ENCODE results near the gene NPM1.

DNA sequence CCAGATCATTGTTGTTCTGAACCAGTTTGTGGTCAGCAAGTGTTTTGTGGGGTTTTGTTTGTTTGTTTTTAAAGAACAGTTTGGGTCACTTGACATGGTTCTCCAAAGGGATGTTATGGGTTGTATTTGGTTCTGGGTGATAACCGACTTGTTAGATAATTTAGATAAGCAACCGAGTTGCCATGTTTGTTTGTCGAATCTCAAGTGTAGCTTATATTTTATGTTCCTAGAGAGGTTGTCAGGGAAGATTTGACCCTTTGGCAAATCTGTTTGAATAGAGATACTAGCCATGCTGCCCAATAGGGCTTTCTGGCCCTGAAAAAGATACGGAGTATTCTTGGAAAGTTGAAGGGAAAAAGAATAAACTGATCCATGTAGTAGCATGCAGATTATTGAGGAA, 19.6 kb downstream of the NPM1 start:
- TF ChIP-seq, protein P1, sequence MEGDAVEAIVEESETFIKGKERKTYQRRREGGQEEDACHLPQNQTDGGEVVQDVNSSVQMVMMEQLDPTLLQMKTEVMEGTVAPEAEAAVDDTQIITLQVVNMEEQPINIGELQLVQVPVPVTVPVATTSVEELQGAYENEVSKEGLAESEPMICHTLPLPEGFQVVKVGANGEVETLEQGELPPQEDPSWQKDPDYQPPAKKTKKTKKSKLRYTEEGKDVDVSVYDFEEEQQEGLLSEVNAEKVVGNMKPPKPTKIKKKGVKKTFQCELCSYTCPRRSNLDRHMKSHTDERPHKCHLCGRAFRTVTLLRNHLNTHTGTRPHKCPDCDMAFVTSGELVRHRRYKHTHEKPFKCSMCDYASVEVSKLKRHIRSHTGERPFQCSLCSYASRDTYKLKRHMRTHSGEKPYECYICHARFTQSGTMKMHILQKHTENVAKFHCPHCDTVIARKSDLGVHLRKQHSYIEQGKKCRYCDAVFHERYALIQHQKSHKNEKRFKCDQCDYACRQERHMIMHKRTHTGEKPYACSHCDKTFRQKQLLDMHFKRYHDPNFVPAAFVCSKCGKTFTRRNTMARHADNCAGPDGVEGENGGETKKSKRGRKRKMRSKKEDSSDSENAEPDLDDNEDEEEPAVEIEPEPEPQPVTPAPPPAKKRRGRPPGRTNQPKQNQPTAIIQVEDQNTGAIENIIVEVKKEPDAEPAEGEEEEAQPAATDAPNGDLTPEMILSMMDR (IDR thresholded peaks at IDR 0.05; ENCODE audit: low read depth, low read length): no peak
- no peak for TF ChIP-seq MYC (IDR thresholded peaks at IDR 0.05; ENCODE audit: low read depth, low read length)
- no peak for TF ChIP-seq POLR2A (IDR thresholded peaks at IDR 0.05; ENCODE audit: extremely low read depth, insufficient read length)
- TF ChIP-seq, protein P2, sequence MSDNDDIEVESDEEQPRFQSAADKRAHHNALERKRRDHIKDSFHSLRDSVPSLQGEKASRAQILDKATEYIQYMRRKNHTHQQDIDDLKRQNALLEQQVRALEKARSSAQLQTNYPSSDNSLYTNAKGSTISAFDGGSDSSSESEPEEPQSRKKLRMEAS (IDR thresholded peaks at IDR 0.05; ENCODE audit: low read depth, low read length): no peak
